Glomerular endothelial cell (primary cell): ENCODE data around the gene MSMO1. TPM values are rescaled to one million over a fixed set of nuclear protein-coding genes. Genes with fewer than 3 reads are reported as not detected.
"Not testable (repeated sequence)": the region's sequence is repeated elsewhere in the genome, so short reads cannot be mapped to it uniquely, and the experiment has no call there.

Experiments
- DNase-seq: peaks from one replicate; pipeline ENCODE4 v3.0.0-alpha.2; 2011; ENCODE audit warnings: low read depth, low spot score; ENCODE audit errors: extremely low read depth
- total RNA-seq: library from RNA; depleted of rRNA; stranded (reverse); fragments of >200 nt; gene quantifications from 2 replicates; pipeline ENCODE4 v1.2.3, GENCODE V29; 2015

MSMO1 gene
- total RNA-seq, 1 donor from 2014 or later, result 75.5 TPM

- no peak for DNase-seq
Observed at GRCh38 chr4:165324236-165324917, 3.1 kb upstream of the MSMO1 start.

- no peak for DNase-seq
Observed at GRCh38 chr4:165324918-165325304, 2.6 kb upstream of the MSMO1 start.

- no peak for DNase-seq
Observed at GRCh38 chr4:165325732-165326512, 1.5 kb upstream of the MSMO1 start.

GRCh38 chr4:165326831-165327210, 648 bp upstream of the MSMO1 start:
- no peak for DNase-seq

GRCh38 chr4:165328101-165328425, 594 bp downstream of the MSMO1 start:
- no peak for DNase-seq

- DNase-seq, result no peak
Observed at GRCh38 chr4:165328708-165329107, 1.2 kb downstream of the MSMO1 start.

GRCh38 chr4:165330071-165330470, 2.6 kb downstream of the MSMO1 start:
- DNase-seq, result no peak

- DNase-seq, result no peak
Observed at GRCh38 chr4:165330666-165331065, 3.2 kb downstream of the MSMO1 start.

GRCh38 chr4:165331359-165331758, 3.9 kb downstream of the MSMO1 start:
- DNase-seq, result no peak

GRCh38 chr4:165331823-165332222, 4.4 kb downstream of the MSMO1 start:
- no peak for DNase-seq

GRCh38 chr4:165332502-165332901, 5.0 kb downstream of the MSMO1 start:
- no peak for DNase-seq

- no peak for DNase-seq
Observed at GRCh38 chr4:165335163-165335703, 7.8 kb downstream of the MSMO1 start.

GRCh38 chr4:165336743-165337142, 9.3 kb downstream of the MSMO1 start:
- no peak for DNase-seq

- not testable (repeated sequence) for DNase-seq
Observed at GRCh38 chr4:165342340-165342739, 14.9 kb downstream of the MSMO1 start.

- DNase-seq, result no peak
Observed at GRCh38 chr4:165343353-165344191, 16.1 kb downstream of the MSMO1 start.

GRCh38 chr4:165345666-165346417, 18.4 kb downstream of the MSMO1 start:
- no peak for DNase-seq

- DNase-seq, result no peak
Observed at GRCh38 chr4:165347647-165348569, 20.4 kb downstream of the MSMO1 start.

- no peak for DNase-seq
Observed at GRCh38 chr4:165351359-165352130, 24.1 kb downstream of the MSMO1 start.

GRCh38 chr4:165355900-165356300, 28.4 kb downstream of the MSMO1 start:
- DNase-seq, result no peak
